ENCODE results near the gene XKRX. TPM values are rescaled to one million over a fixed set of nuclear protein-coding genes. Genes with fewer than 3 reads are reported as not detected.

Gene XKRX
- total and polyA plus RNA-seq, 7 donors, result 0.14 to 1.3 (median 0.69) TPM; not detected in 3

- no peak overlapping the region for H3K4me3 ChIP-seq
- TF ChIP-seq POLR2AphosphoS5 (IDR thresholded peaks at IDR 0.05), result no peak
- no peak for TF ChIP-seq EP300 (IDR thresholded peaks at IDR 0.05)
- no peak for TF ChIP-seq CTCF (IDR thresholded peaks at IDR 0.05)
- no peak for TF ChIP-seq POLR2A (IDR thresholded peaks at IDR 0.05)
- intact Hi-C loops (cut with DNase I), result no loop called here
- no peaks in the 10 kb centered on the region for H3K4me1 ChIP-seq
- H3K27ac ChIP-seq, result no peak overlapping the region
- no peaks in the 10 kb centered on the region for H3K36me3 ChIP-seq
- no peak for DNase-seq
- 14 to 56% methylated on average over 4 of the region's 4 CpGs for WGBS, 2 donors
- H3K9me3 ChIP-seq, result no peaks in the 10 kb centered on the region
- H3K27me3 ChIP-seq, result no peaks in the 10 kb centered on the region
These were observed 45.1 kb downstream of the XKRX start for GRCh38 chrX:100883654-100884053.

DNA sequence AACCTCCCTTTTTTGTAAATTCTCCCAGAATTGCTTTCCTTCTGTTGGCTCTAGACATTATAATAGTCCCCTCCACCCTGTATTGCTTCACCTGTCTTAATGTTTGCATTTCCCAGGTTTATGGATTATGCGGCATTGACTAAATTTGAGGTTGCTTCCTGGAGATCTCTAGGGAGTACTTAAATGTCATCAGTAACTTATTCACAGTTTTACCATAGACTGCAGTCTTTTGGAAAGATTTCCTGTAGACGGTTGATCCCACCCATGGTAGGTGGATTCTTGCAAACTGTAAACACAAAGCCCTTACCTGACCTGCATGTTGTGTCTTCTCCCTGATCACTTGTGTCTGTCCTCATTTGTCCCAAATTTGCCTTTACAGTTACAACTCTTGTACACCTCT lies 48.3 kb downstream of the XKRX start:
- Histone ChIP-seq H3K27me3 (no peaks in the 10 kb centered on the region), H3K9me3 (no peaks in the 10 kb centered on the region), H3K4me3 (no peak overlapping the region), H3K36me3 (no peaks in the 10 kb centered on the region), H3K27ac (no peak overlapping the region), H3K4me1 (no peaks in the 10 kb centered on the region)
- 18 to 39% methylated on average over 2 of the region's 2 CpGs for WGBS, 2 donors
- intact Hi-C loops (cut with DNase I), result no loop called here
- no peak for TF ChIP-seq POLR2A (IDR thresholded peaks at IDR 0.05)
- TF ChIP-seq EP300 (IDR thresholded peaks at IDR 0.05), result no peak
- TF ChIP-seq CTCF (IDR thresholded peaks at IDR 0.05), result no peak
- no peak for TF ChIP-seq POLR2AphosphoS5 (IDR thresholded peaks at IDR 0.05)
- DNase-seq, result no peak

GRCh38 chrX:100874325-100874724 lies 54.4 kb downstream of the XKRX start, which contains the start of gene NOX1:
TSS of gene NOX1 (minus strand) at chrX:100874359. CDS start at chrX:100874139, 220 bp downstream.
- no peaks in the 10 kb centered on the region for H3K4me1 ChIP-seq
- intact Hi-C loops (cut with DNase I), result no loop called here
- no peak within 1 kb of the TSS for H3K4me3 ChIP-seq
- 8 to 43% methylated on average over 2 of the region's 2 CpGs for WGBS, 2 donors
- no peak within 1 kb of the TSS for H3K27ac ChIP-seq
- H3K36me3 ChIP-seq, result no peaks in the 10 kb centered on the region
- no peaks in the 10 kb centered on the region for H3K27me3 ChIP-seq
- no peaks in the 10 kb centered on the region for H3K9me3 ChIP-seq
- TF ChIP-seq CTCF (IDR thresholded peaks at IDR 0.05) (no peak), POLR2AphosphoS5 (IDR thresholded peaks at IDR 0.05) (no peak), EP300 (IDR thresholded peaks at IDR 0.05) (no peak), POLR2A (IDR thresholded peaks at IDR 0.05) (no peak)
- no peak for DNase-seq

DNA sequence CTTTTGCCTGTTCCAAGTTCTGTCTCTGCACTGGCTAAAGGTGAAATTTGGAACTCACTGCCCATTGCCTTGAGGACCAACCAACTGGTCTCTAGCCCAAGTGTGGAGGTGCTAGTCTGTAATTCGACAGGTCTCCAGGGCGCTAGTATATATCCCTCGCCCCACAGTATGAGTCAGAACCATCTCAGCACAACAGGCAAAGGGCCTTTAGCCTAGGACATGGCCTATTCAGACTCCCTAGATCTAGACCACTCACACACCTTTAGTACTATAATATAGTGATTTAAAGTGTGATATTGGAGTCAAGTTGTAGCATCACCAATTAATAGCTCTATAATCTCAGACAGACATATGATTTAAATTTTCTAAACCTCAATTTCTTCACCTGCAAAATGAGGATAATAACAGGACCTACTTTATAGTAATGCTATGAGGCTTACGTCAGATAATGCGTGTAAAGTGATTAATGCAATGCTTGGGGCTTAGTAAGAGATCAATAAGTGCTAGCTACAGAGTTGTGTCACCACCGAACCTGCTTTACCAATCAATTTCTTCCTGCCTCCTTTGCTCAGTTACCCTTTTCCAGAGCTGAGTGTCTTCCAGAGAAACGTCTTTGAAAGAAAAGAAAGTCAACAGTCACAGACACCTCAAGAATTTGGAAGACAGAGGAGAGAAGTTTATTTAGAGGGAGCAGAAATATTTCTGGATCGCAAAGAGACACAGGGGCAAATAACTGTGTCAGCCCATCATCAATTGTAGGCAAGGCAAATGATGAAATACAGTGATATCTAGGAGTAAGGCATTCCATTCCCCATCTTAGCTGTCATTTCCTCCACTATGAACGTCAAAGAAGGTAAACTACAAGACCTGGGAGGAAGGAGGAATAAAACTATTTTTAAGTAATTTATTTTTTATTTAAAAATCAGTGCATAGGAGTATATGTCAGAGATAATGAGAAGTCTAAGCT lies 56.8 kb downstream of the XKRX start:
- intact Hi-C loops (cut with DNase I), result no loop called here
- no peak for TF ChIP-seq POLR2AphosphoS5 (IDR thresholded peaks at IDR 0.05)
- TF ChIP-seq EP300 (IDR thresholded peaks at IDR 0.05), result no peak
- TF ChIP-seq CTCF (IDR thresholded peaks at IDR 0.05), result no peak
- no peak for TF ChIP-seq POLR2A (IDR thresholded peaks at IDR 0.05)
- 19 to 68% methylated on average over 9 of the region's 9 CpGs for WGBS, 2 donors
- no peaks in the 10 kb centered on the region for H3K9me3 ChIP-seq
- no peaks in the 10 kb centered on the region for H3K36me3 ChIP-seq
- no peaks in the 10 kb centered on the region for H3K27me3 ChIP-seq
- H3K4me1 ChIP-seq, result no peaks in the 10 kb centered on the region
- H3K4me3 ChIP-seq, result no peak overlapping the region
- no peak overlapping the region for H3K27ac ChIP-seq
- DNase-seq, result no peak

Measured in sigmoid colon (tissue), 7 donors.